B cell (primary cell): Measurements from ENCODE around the gene ATP2B3. TPM values are rescaled to one million over a fixed set of nuclear protein-coding genes. Genes with fewer than 3 reads are reported as not detected.

Experiments used
- ATAC-seq: fragments of 200-7000 bp; cut with Tn5 transposase; one replicate; pipeline ENCODE4 v1.10.0; 2021; ENCODE audit warnings: low read depth, mild to moderate bottlenecking, moderate number of reproducible peaks, moderate library complexity
- CTCF ChIA-PET: fragments of 350-600 bp; sonication (Branson Sonifier 250); formaldehyde crosslinking; loops from one replicate; lab custom pipeline; 2021; ENCODE audit warnings: antibody characterized with exemption, inconsistent platforms; lab: Charles Lee
- POLR2A ChIA-PET: fragments of 350-600 bp; sonication (Branson Sonifier 250); formaldehyde crosslinking; loops from one replicate; lab custom pipeline; 2021; ENCODE audit warnings: antibody characterized with exemption; lab: Charles Lee
- DNase-seq: peaks from one replicate; pipeline ENCODE4 v3.0.0; 2013
- H2AFZ ChIP-seq: 2 replicates; pipeline ENCODE4 v1.6.1; 2012; ENCODE audit warnings: mild to moderate bottlenecking, low read depth, low read length; ENCODE audit not compliant: insufficient read depth, poor library complexity, severe bottlenecking
- H3K27ac ChIP-seq, 2 donors: 1 replicate in 1 of 2; 2 replicates in 1 of 2; pipeline ENCODE4 v1.5.1; 2012 to 2013; ENCODE audit warnings: low read length in 2 of 2, mild to moderate bottlenecking in 2 of 2, moderate library complexity in 1 of 2
- H3K27me3 ChIP-seq, 4 experiments: fragments of 200-600 bp in 1 of 4; sonication (generic) in 1 of 4; replicated peaks in 1 of 4; 1 replicate in 2 of 4; 2 replicates in 2 of 4; pipeline versions ENCODE4 v1.6.1 to v1.7.0; 2013 to 2016; ENCODE audit warnings: low read length in 3 of 4, mild to moderate bottlenecking in 2 of 4, mixed read lengths in 1 of 4, moderate library complexity in 1 of 4; ENCODE audit not compliant: insufficient read depth in 4 of 4, control insufficient read depth in 3 of 4; ENCODE audit errors: control extremely low read depth in 1 of 4
- H3K36me3 ChIP-seq, 2 experiments: replicated peaks in 1 of 2; 1 replicate in 1 of 2; 2 replicates in 1 of 2; pipeline versions ENCODE4 v1.6.1 to v1.7.1; 2013; ENCODE audit warnings: low read length in 1 of 2; ENCODE audit not compliant: insufficient read depth in 2 of 2, control insufficient read depth in 1 of 2; ENCODE audit errors: control extremely low read depth in 1 of 2, extremely low read depth in 1 of 2
- H3K4me1 ChIP-seq, 2 donors: fragments of 200-600 bp in 1 of 2; sonication (generic) in 1 of 2; 1 replicate in 1 of 2; 2 replicates in 1 of 2; pipeline versions ENCODE4 v1.5.1 to v1.6.1; 2013 to 2017; ENCODE audit warnings: low read length in 2 of 2; ENCODE audit not compliant: control insufficient read depth in 2 of 2, insufficient read depth in 2 of 2
- H3K4me2 ChIP-seq: replicated peaks from 2 replicates; pipeline ENCODE3; 2012; ENCODE audit warnings: mild to moderate bottlenecking, low read depth, low read length; ENCODE audit not compliant: poor library complexity, severe bottlenecking
- H3K4me3 ChIP-seq, 5 experiments: fragments of 200-600 bp in 1 of 5; sonication (generic) in 1 of 5; 1 replicate in 3 of 5; 2 replicates in 2 of 5; pipeline versions ENCODE4 v1.5.1 to v1.7.0; 2011 to 2016; ENCODE audit warnings: low read length in 4 of 5, mild to moderate bottlenecking in 4 of 5, low read depth in 2 of 5, control low read depth in 1 of 5, moderate library complexity in 1 of 5; ENCODE audit not compliant: insufficient read depth in 1 of 5; ENCODE audit errors: control extremely low read depth in 1 of 5, extremely low read depth in 1 of 5
- H3K79me2 ChIP-seq: fragments of 200-600 bp; sonication (generic); one replicate; pipeline ENCODE4 v1.6.0; 2016; ENCODE audit warnings: low read length; ENCODE audit not compliant: control insufficient read depth, insufficient read depth
- H3K9ac ChIP-seq: fragments of 200-600 bp; sonication (generic); 2 replicates; pipeline ENCODE4 v1.6.1; 2017; ENCODE audit warnings: mild to moderate bottlenecking, low read length, moderate library complexity
- H3K9me3 ChIP-seq, 3 donors: one replicate each; pipeline versions ENCODE4 v1.6.1 to v1.7.1; 2013; ENCODE audit warnings: low read length in 2 of 3; ENCODE audit not compliant: control insufficient read depth in 2 of 3, insufficient read depth in 1 of 3; ENCODE audit errors: control extremely low read depth in 1 of 3
- H4K20me1 ChIP-seq: 2 replicates; pipeline ENCODE4 v1.6.0; 2012; ENCODE audit warnings: mild to moderate bottlenecking, low read length; ENCODE audit not compliant: insufficient read depth, control insufficient read depth, poor library complexity, severe bottlenecking
- H3K27ac Mint-ChIP-seq: one replicate; pipeline ENCODE4 v1.8.0; 2021; ENCODE audit warnings: mixed read lengths
- H3K27me3 Mint-ChIP-seq: one replicate; pipeline ENCODE4 v1.8.0; 2021; ENCODE audit warnings: mixed read lengths
- H3K4me1 Mint-ChIP-seq: one replicate; pipeline ENCODE4 v1.8.0; 2021; ENCODE audit warnings: mixed read lengths
- H3K4me3 Mint-ChIP-seq: one replicate; pipeline ENCODE4 v1.8.0; 2021; ENCODE audit warnings: mixed read lengths
- H3K9me3 Mint-ChIP-seq: one replicate; pipeline ENCODE4 v1.8.0; 2022; ENCODE audit warnings: mixed read lengths; ENCODE audit not compliant: insufficient read depth
- CTCF ChIP-seq: fragments of 200-600 bp; IDR thresholded peaks from one replicate; pipeline ENCODE4 v1.8.0; 2022; ENCODE audit warnings: antibody characterized with exemption, mild to moderate bottlenecking
- EZH2 ChIP-seq: IDR thresholded peaks from 2 replicates; pipeline ENCODE4 v1.6.1; 2012; ENCODE audit warnings: borderline replicate concordance, low read depth, mild to moderate bottlenecking, moderate library complexity, low read length; ENCODE audit not compliant: insufficient read depth, poor library complexity, severe bottlenecking
- WGBS: methylation state at CpG from one replicate; pipeline ENCODE4 v1.1.5; 2013; ENCODE audit warnings: missing lambda C conversion rate; ENCODE audit not compliant: insufficient coverage; 5-methylcytosine and 5-hydroxymethylcytosine counted together
- intact Hi-C: fragments of 100-400 bp; cut with micrococcal nuclease; formaldehyde crosslinking; loops from one replicate; pipeline ENCODE4 v1.10.0; 2022
- polyA plus RNA-seq: library from polyadenylated mRNA; depleted of rRNA; stranded (reverse); fragments of >200 nt; gene quantifications from 2 replicates; pipeline ENCODE4 v1.2.3, GENCODE V29; 2012
- total RNA-seq, 2 donors: library from RNA; stranded (reverse); fragments of 120-200 nt in 1 of 2; gene quantifications; 1 replicate in 1 of 2; 2 replicates in 1 of 2; pipeline versions ENCODE4 v1.2.3 to v1.2.4, GENCODE V29; 2013 to 2022

The ATP2B3 gene
- total and polyA plus RNA-seq, 2 donors (not counting 1 experiment from before 2014, with no cell fraction given): not detected

- ChIA-PET CTCF (no interaction called here), POLR2A (no interaction called here)
- no peak overlapping the region for H3K4me3 Mint-ChIP-seq
Observed at GRCh38 chrX:153519569-153520286, 2.3 kb downstream of the ATP2B3 start.

More at GRCh38 chrX:153519569-153520286, 2.3 kb downstream of the ATP2B3 start:
- Histone ChIP-seq H4K20me1 (no peaks in the 10 kb centered on the region), H3K79me2 (no peaks in the 10 kb centered on the region), H3K27ac (no peak overlapping the region), H3K36me3 (no peaks in the 10 kb centered on the region), H3K4me3 (no peak overlapping the region), H3K4me2 (no peak overlapping the region), H3K4me1 (no peaks in the 10 kb centered on the region), H3K27me3 (peaks cover 0 to 19% (median 0%) of the 10 kb centered on the region in 4 experiments), H3K9me3 (no peaks in the 10 kb centered on the region), H2AFZ (no peak overlapping the region), H3K9ac (no peak overlapping the region)
- Mint-ChIP-seq H3K27me3 (peaks cover 16% of the 10 kb centered on the region), H3K27ac (no peak overlapping the region), H3K4me1 (peaks cover 3% of the 10 kb centered on the region), H3K9me3 (no peaks in the 10 kb centered on the region)
- intact Hi-C loops: no loop called here
- ATAC-seq (no peak), DNase-seq (no peak)
- WGBS: 81% methylated on average over 8 of the region's 21 CpGs
- no peak for TF ChIP-seq EZH2
- TF ChIP-seq CTCF: no peak
